ENCODE results near the gene TMEM107. TPM values are rescaled to one million over a fixed set of nuclear protein-coding genes. Genes with fewer than 3 reads are reported as not detected.

Gene TMEM107
- total RNA-seq, 4 donors from 2014 or later: 10.4 to 17.8 (median 13.6) TPM

DNA sequence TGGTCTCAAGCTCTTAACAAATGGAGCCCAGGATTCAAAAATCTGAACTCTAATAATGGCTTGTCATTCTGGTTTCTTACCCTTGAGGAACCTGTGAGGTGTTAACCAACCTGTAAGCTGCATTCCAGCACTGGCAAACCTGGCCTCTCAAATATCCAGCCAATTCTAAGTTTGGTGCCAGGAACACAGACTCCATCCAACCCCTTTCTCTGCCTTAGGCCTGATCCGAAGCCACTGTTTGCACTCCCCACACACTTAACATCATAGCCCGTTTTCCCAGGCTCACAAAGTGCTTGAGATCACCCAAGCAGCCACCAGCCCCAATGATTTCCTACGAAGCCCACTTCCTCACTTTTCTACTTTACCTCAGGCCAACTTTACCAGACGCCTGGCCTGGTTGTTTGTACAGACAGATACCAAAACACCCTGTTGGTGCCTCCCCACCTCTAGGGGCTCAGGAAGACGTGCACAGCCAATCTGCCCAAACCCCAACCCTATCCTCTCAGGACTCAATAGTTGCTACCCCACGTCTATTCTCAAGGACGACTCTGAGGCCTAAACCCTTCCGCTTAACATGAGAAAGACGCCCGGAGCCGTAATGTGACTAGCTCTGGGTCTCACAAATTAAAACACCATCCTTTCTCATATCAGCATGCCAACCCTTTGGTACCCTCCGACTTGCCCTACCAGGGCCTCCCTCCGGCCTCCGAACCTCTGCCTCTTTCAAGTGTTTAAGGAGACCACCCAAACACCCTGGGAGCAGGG, 20.8 kb downstream of the TMEM107 start:
- Histone ChIP-seq H3K4me3 (peak overlapping the region; percentile 72 to 93 (median 84)), H3K4me1 (peaks cover 38 to 60% (median 59%) of the 10 kb centered on the region in 4 donors), H3K36me3 (peaks cover 3 to 23% (median 18%) of the 10 kb centered on the region in 4 donors), H3K9me3 (no peaks in the 10 kb centered on the region), H3K27ac (replicated peaks in 1 of 4) (peak overlapping the region; percentile 94 to 100 (median 100)), H3K27me3 (no peaks in the 10 kb centered on the region)
- no peak for TF ChIP-seq POLR2A (IDR thresholded peaks at IDR 0.05; ENCODE audit: low read depth)
- TF ChIP-seq, protein P1, sequence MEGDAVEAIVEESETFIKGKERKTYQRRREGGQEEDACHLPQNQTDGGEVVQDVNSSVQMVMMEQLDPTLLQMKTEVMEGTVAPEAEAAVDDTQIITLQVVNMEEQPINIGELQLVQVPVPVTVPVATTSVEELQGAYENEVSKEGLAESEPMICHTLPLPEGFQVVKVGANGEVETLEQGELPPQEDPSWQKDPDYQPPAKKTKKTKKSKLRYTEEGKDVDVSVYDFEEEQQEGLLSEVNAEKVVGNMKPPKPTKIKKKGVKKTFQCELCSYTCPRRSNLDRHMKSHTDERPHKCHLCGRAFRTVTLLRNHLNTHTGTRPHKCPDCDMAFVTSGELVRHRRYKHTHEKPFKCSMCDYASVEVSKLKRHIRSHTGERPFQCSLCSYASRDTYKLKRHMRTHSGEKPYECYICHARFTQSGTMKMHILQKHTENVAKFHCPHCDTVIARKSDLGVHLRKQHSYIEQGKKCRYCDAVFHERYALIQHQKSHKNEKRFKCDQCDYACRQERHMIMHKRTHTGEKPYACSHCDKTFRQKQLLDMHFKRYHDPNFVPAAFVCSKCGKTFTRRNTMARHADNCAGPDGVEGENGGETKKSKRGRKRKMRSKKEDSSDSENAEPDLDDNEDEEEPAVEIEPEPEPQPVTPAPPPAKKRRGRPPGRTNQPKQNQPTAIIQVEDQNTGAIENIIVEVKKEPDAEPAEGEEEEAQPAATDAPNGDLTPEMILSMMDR (IDR thresholded peaks at IDR 0.05): no peak
- TF ChIP-seq POLR2AphosphoS5 (IDR thresholded peaks at IDR 0.05): no peak
- no peak for TF ChIP-seq EP300 (IDR thresholded peaks at IDR 0.05)
- no peak for DNase-seq (ENCODE audit: extremely low spot score)
- intact Hi-C loops (cut with DNase I): no loop called here
- WGBS: 10% methylated on average over 13 of the region's 14 CpGs

DNA sequence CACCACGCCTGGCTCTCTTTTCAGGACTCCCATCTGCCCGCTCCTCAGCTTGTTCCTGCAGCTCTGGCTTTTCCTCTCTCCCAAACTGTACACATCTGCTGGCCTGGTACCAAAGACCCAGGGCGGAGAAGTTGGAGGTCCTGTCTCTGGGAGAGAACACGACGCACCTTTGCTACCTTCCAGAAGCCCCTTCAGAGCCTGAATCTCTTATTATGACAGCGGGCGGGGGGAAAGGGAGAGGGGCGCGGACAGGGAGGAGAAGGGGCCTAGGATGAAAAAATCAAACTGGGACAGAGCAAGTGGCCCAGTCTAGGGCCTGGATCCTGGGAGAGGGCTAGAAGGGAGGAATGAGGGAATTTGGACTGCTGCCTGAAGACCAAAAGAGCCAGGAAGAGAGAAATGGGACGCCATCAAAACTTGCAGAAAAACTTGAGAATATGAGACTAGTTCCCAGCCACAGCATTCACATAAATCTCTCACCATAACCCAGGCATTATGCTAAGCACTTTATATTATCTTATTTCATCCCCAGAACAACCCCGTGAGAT, 21.5 kb downstream of the TMEM107 start:
- Histone ChIP-seq H3K4me1 (peaks cover 45 to 60% (median 59%) of the 10 kb centered on the region in 4 donors), H3K36me3 (peaks cover 10 to 25% (median 20%) of the 10 kb centered on the region in 4 donors), H3K4me3 (peak overlapping the region; percentile 72 to 93 (median 84)), H3K9me3 (no peaks in the 10 kb centered on the region), H3K27me3 (no peaks in the 10 kb centered on the region), H3K27ac (replicated peaks in 1 of 4) (peak overlapping the region; percentile 94 to 100 (median 100))
- TF ChIP-seq POLR2A (IDR thresholded peaks at IDR 0.05; ENCODE audit: low read depth) (peak; percentile 34), POLR2AphosphoS5 (IDR thresholded peaks at IDR 0.05) (no peak)
- 10% methylated on average over 11 of the region's 11 CpGs for WGBS
- intact Hi-C loops (cut with DNase I): loop anchor here (5.0 kb wide), 1 partner anchor 312 kb away; no protein-coding TSS in a partner anchor
- no peak for DNase-seq (ENCODE audit: extremely low spot score)

DNA sequence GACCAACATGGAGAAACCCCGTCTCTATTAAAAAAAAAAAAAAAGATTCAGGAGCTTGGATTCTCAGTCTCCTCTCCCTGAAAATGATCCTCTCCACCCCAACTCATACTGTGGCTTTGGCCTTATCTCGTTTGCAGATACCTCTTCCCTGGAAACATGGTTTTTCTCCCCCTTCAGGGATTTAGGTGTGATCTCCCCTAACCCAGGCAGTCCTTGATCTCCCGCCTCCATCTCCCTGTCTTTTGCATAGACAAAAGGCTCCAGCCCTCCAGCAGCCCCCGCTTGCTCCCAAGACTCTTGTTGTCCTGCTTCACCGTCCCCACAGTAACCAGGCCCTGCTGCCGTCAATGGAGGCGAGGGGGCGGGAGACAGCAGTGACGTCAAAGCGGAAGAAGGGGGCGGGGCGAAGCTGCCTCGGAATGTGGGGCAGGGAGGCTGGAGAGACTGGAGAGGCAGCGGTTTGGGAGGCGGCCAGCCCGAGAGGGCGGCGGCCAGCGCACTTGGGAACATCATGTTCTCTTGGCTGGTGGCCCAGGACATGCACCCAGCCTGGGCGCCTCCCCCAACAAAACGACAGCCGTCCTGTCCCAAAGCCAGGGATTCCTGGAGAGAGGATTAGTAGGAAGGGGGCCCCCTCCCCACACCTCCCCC, 22.1 kb downstream of the TMEM107 start:
- no peaks in the 10 kb centered on the region for H3K27me3 ChIP-seq
- peaks cover 16 to 25% (median 21%) of the 10 kb centered on the region in 4 donors for H3K36me3 ChIP-seq
- peak; percentile 100 for DNase-seq (ENCODE audit: extremely low spot score)
- TF ChIP-seq EP300 (IDR thresholded peaks at IDR 0.05): peak; percentile 99
- TF ChIP-seq, protein P1 (IDR thresholded peaks at IDR 0.05): no peak
- TF ChIP-seq POLR2A (IDR thresholded peaks at IDR 0.05; ENCODE audit: low read depth): peak; percentile 75
- peak in 1 of 2 donors; percentile 100 for TF ChIP-seq POLR2AphosphoS5 (IDR thresholded peaks at IDR 0.05)
- intact Hi-C loops (cut with DNase I): loop anchor here (5.0 kb wide), 1 partner anchor 312 kb away; no protein-coding TSS in a partner anchor
- H3K4me3 ChIP-seq: peak overlapping the region; percentile 72 to 93 (median 84)
- no peaks in the 10 kb centered on the region for H3K9me3 ChIP-seq
- under 1% methylated on average over 8 of the region's 22 CpGs for WGBS
- peak overlapping the region; percentile 94 to 100 (median 100) for H3K27ac ChIP-seq (replicated peaks in 1 of 4)
- H3K4me1 ChIP-seq: peaks cover 50 to 60% (median 59%) of the 10 kb centered on the region in 4 donors

DNA sequence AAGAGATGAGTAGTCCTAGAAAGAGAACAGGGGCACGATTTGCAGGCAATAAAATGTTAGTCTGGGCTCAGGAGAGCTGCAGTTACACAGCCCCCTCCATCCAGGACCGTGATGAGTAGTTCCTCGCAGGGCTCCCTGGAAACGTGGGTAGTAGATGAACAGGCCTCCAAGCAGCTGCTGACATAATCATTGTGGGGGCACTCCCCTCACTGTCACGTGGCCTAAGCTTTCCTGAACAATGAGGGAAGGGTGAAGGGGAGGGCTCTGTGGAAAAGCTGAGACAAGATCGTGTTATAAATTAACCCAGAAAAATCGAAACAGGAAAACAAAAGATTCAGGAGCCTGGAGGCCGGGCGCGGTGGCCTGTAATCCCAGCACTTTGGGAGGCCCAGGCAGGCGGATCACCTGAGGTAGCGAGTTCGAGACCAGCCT, 22.6 kb downstream of the TMEM107 start:
- DNase-seq (ENCODE audit: extremely low spot score): peak; percentile 96
- Histone ChIP-seq H3K9me3 (no peaks in the 10 kb centered on the region), H3K4me1 (peaks cover 53 to 60% (median 59%) of the 10 kb centered on the region in 4 donors), H3K27me3 (no peaks in the 10 kb centered on the region), H3K4me3 (peak overlapping the region; percentile 72 to 93 (median 84)), H3K27ac (replicated peaks in 1 of 4) (peak overlapping the region; percentile 94 to 100 (median 100)), H3K36me3 (peaks cover 22 to 30% (median 26%) of the 10 kb centered on the region in 4 donors)
- intact Hi-C loops (cut with DNase I): loop anchor here (5.0 kb wide), 1 partner anchor 311 kb away; no protein-coding TSS in a partner anchor
- 18% methylated on average over 13 of the region's 13 CpGs for WGBS
- peak; percentile 56 for TF ChIP-seq POLR2A (IDR thresholded peaks at IDR 0.05; ENCODE audit: low read depth)
- TF ChIP-seq, protein P1 (IDR thresholded peaks at IDR 0.05): no peak
- peak in 1 of 2 donors; percentile 93 for TF ChIP-seq POLR2AphosphoS5 (IDR thresholded peaks at IDR 0.05)
- TF ChIP-seq EP300 (IDR thresholded peaks at IDR 0.05): peak; percentile 33

All from esophagus muscularis mucosa (tissue), 4 donors.